SK-N-MC (cell line): ENCODE measurements around the gene RNF148.

Source experiments
- EZH2 ChIP-seq: fragments of 200-600 bp; sonication (generic); IDR thresholded peaks from one replicate; pipeline ENCODE4 v1.6.1; 2017; ENCODE audit warnings: antibody characterized with exemption
- FOXP2 ChIP-seq: optimal IDR thresholded peaks from 2 replicates; pipeline ENCODE3; 2011; ENCODE audit warnings: mild to moderate bottlenecking, moderate library complexity; ENCODE audit not compliant: insufficient read depth; ENCODE audit errors: extremely low read length, control extremely low read depth
- POLR2AphosphoS5 ChIP-seq: IDR thresholded peaks from 2 replicates; pipeline ENCODE4 v1.6.1; 2012; ENCODE audit warnings: mild to moderate bottlenecking, low read depth, low read length, borderline replicate concordance

- TF ChIP-seq POLR2AphosphoS5 (no peak), EZH2 (no peak), FOXP2 (no peak)
These were observed 43.9 kb downstream of the RNF148 start for GRCh38 chr7:122658856-122659255.
